ENCODE measurements around the gene SNX21. TPM values are rescaled to one million over a fixed set of nuclear protein-coding genes. Genes with fewer than 3 reads are reported as not detected.

Gene SNX21
- total and polyA plus RNA-seq, 2 experiments from 2014 or later = 50.9 to 88.4 TPM

DNA sequence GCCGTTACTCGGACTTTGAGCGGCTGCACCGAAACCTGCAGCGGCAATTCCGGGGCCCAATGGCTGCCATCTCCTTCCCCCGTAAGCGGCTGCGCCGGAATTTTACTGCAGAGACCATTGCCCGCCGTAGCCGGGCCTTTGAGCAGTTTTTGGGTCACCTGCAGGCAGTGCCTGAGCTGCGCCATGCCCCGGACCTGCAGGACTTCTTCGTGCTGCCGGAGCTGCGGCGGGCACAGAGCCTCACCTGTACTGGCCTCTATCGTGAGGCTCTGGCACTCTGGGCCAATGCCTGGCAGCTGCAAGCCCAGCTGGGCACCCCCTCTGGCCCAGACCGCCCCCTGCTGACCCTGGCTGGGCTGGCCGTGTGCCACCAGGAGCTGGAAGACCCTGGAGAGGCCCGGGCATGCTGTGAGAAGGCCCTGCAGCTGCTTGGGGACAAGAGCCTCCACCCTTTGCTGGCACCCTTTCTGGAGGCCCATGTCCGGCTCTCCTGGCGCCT lies 7.2 kb downstream of the SNX21 start:
- no peaks in the 10 kb centered on the region for H4K20me1 ChIP-seq (ENCODE audit: insufficient read depth)
- WGBS, 2 experiments (ENCODE audit: low coverage in 1 of 2, low lambda C conversion rate in 2 of 2, missing lambda C conversion rate in 2 of 2) = 85 to 87% methylated on average over 21 to 24 of the region's 25 CpGs
- H3K27me3 ChIP-seq (replicated peaks; ENCODE audit: insufficient read depth) = no peaks in the 10 kb centered on the region
- no peak overlapping the region for H3K4me2 ChIP-seq (ENCODE audit: unreplicated experiment)
- H3K79me2 ChIP-seq (ENCODE audit: insufficient read depth) = peaks cover 42% of the 10 kb centered on the region
- H2AFZ ChIP-seq = no peak overlapping the region
- H3K9ac ChIP-seq = no peak overlapping the region
- no peaks in the 10 kb centered on the region for H3K9me3 ChIP-seq (ENCODE audit: low read depth)
- no peak overlapping the region for H3K27ac ChIP-seq
- in situ Hi-C loops (cut with MboI) = no loop called here
- no peak for DNase-seq
- H3K4me3 ChIP-seq = no peak overlapping the region
- H3K9me2 ChIP-seq (ENCODE audit: insufficient read depth) = no peaks in the 10 kb centered on the region
- H3K4me1 ChIP-seq (ENCODE audit: insufficient read depth) = peaks cover 13% of the 10 kb centered on the region; the same call in 1 of the 2 replicates
- peaks cover 15% of the 10 kb centered on the region; the same call in 1 of the 2 replicates for H3K36me3 ChIP-seq (ENCODE audit: low read depth)
- no peak for TF ChIP-seq EZH2phosphoT487 (IDR thresholded peaks at IDR 0.05; ENCODE audit: insufficient read depth, low read depth)
- no peak for TF ChIP-seq EZH2 (IDR thresholded peaks at IDR 0.05; ENCODE audit: insufficient read depth, poor library complexity, severe bottlenecking)
- H3F3A ChIP-seq (ENCODE audit: insufficient read depth) = peaks cover 33% of the 10 kb centered on the region

DNA sequence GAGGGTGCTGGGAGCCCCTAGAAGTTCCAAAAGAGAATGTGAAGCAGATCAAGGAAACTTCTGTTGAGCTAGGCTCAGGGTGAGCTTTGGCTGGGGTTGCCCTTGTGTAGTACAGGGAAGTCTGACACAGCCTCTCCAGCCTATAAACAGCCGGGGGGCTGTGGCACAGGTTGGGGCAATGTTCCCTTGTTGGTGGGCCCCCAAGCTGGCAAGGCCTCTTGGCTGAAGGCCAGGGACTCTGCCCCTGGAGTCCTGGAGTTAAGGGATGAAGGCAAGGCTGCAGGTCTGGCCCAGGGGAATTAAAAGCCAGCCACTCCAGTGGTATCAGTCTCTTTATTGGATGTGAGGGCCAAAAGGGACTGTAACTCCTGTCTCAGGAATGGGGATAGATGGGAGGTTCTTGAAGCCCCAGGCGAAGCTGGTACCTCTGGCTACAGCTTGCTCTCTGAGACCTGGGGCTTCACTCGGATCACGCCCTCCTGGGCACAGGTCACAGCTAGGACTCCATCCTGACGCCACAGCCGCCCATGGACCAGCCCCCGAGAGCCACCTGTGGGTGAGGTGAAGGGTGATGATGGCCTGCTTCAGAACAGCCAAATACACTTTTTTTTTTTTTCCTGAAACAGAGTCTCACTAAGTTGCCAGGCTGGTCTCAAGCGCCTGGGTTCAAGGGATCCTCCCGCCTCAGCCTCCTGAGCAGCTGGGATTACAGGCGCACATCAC lies 8.0 kb downstream of the SNX21 start:
- peak overlapping the region; percentile 43; the same call in 1 of the 2 replicates for H3K27ac ChIP-seq

GRCh38 chr20:45842169-45842812 lies 8.7 kb downstream of the SNX21 start:
- Histone ChIP-seq H3K4me2 (ENCODE audit: unreplicated experiment) (no peak overlapping the region), H3K36me3 (ENCODE audit: low read depth) (peaks cover 21% of the 10 kb centered on the region; the same call in 1 of the 2 replicates), H3K9me3 (ENCODE audit: low read depth) (no peaks in the 10 kb centered on the region), H4K20me1 (ENCODE audit: insufficient read depth) (no peaks in the 10 kb centered on the region), H3F3A (ENCODE audit: insufficient read depth) (peaks cover 24% of the 10 kb centered on the region), H3K4me1 (ENCODE audit: insufficient read depth) (peaks cover 3% of the 10 kb centered on the region; the same call in 1 of the 2 replicates), H3K27ac (peak overlapping the region; percentile 43), H2AFZ (no peak overlapping the region), H3K9me2 (ENCODE audit: insufficient read depth) (no peaks in the 10 kb centered on the region), H3K79me2 (ENCODE audit: insufficient read depth) (peaks cover 32% of the 10 kb centered on the region), H3K4me3 (no peak overlapping the region), H3K9ac (peak overlapping the region; percentile 10; the same call in 1 of the 2 replicates), H3K27me3 (replicated peaks; ENCODE audit: insufficient read depth) (no peaks in the 10 kb centered on the region)
- in situ Hi-C loops (cut with MboI) = no loop called here
- DNase-seq = peak; percentile 71
- WGBS, 2 experiments (ENCODE audit: low coverage in 1 of 2, low lambda C conversion rate in 2 of 2, missing lambda C conversion rate in 2 of 2) = 66 to 71% methylated on average over 5 of the region's 5 CpGs
- no peak for TF ChIP-seq EZH2phosphoT487 (IDR thresholded peaks at IDR 0.05; ENCODE audit: insufficient read depth, low read depth)
- no peak for TF ChIP-seq EZH2 (IDR thresholded peaks at IDR 0.05; ENCODE audit: insufficient read depth, poor library complexity, severe bottlenecking)

More for the DNA sequence above, 8.0 kb downstream of the SNX21 start:
- H3K4me3 ChIP-seq = no peak overlapping the region
- H3K79me2 ChIP-seq (ENCODE audit: insufficient read depth) = peaks cover 39% of the 10 kb centered on the region
- H3K9me3 ChIP-seq (ENCODE audit: low read depth) = no peaks in the 10 kb centered on the region
- 88 to 90% methylated on average over 10 of the region's 10 CpGs for WGBS, 2 experiments (ENCODE audit: low coverage in 1 of 2, low lambda C conversion rate in 2 of 2, missing lambda C conversion rate in 2 of 2)
- TF ChIP-seq EZH2phosphoT487 (IDR thresholded peaks at IDR 0.05; ENCODE audit: insufficient read depth, low read depth) = no peak
- no peak for TF ChIP-seq EZH2 (IDR thresholded peaks at IDR 0.05; ENCODE audit: insufficient read depth, poor library complexity, severe bottlenecking)
- DNase-seq = no peak
- no peaks in the 10 kb centered on the region for H3K9me2 ChIP-seq (ENCODE audit: insufficient read depth)
- H3K36me3 ChIP-seq (ENCODE audit: low read depth) = peaks cover 17% of the 10 kb centered on the region; the same call in 1 of the 2 replicates
- no peak overlapping the region for H3K9ac ChIP-seq
- H3F3A ChIP-seq (ENCODE audit: insufficient read depth) = peaks cover 31% of the 10 kb centered on the region
- peaks cover 10% of the 10 kb centered on the region; the same call in 1 of the 2 replicates for H3K4me1 ChIP-seq (ENCODE audit: insufficient read depth)
- no peaks in the 10 kb centered on the region for H4K20me1 ChIP-seq (ENCODE audit: insufficient read depth)
- no peak overlapping the region for H3K4me2 ChIP-seq (ENCODE audit: unreplicated experiment)
- no peak overlapping the region for H2AFZ ChIP-seq
- no peaks in the 10 kb centered on the region for H3K27me3 ChIP-seq (replicated peaks; ENCODE audit: insufficient read depth)
- in situ Hi-C loops (cut with MboI) = no loop called here

DNA sequence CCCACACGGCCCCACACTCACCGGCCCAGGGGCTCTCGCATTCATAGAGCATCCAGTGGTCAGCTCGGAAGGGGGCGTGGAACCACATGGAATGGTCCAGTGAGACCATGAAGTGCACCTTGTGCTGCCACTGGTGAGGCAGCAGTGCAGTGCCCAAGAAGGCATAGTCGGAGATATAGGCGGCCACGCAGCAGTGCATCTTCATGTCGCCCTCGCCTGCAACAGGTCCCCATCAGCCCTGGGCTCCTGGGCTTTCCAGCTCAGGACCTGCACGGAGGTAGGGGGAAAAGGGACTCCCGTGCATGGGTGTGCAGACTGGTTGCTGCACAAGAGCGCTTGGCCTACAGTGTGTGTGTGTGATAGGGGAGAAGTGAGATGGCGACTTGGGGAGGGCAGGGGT lies 9.9 kb downstream of the SNX21 start:
- H3K4me1 ChIP-seq (ENCODE audit: insufficient read depth) = no peaks in the 10 kb centered on the region
- peaks cover 20% of the 10 kb centered on the region for H3K79me2 ChIP-seq (ENCODE audit: insufficient read depth)
- 87 to 90% methylated on average over 14 of the region's 14 CpGs for WGBS, 2 experiments (ENCODE audit: low coverage in 1 of 2, low lambda C conversion rate in 2 of 2, missing lambda C conversion rate in 2 of 2)
- no peak overlapping the region for H3K27ac ChIP-seq
- H2AFZ ChIP-seq = no peak overlapping the region
- no peak for DNase-seq
- H3K36me3 ChIP-seq (ENCODE audit: low read depth) = peaks cover 18% of the 10 kb centered on the region; the same call in 1 of the 2 replicates
- TF ChIP-seq EZH2phosphoT487 (IDR thresholded peaks at IDR 0.05; ENCODE audit: insufficient read depth, low read depth) = no peak
- TF ChIP-seq EZH2 (IDR thresholded peaks at IDR 0.05; ENCODE audit: insufficient read depth, poor library complexity, severe bottlenecking) = no peak
- in situ Hi-C loops (cut with MboI) = no loop called here
- no peaks in the 10 kb centered on the region for H4K20me1 ChIP-seq (ENCODE audit: insufficient read depth)
- H3K27me3 ChIP-seq (replicated peaks; ENCODE audit: insufficient read depth) = no peaks in the 10 kb centered on the region
- H3K9me3 ChIP-seq (ENCODE audit: low read depth) = no peaks in the 10 kb centered on the region
- H3K4me3 ChIP-seq = no peak overlapping the region
- peaks cover 22% of the 10 kb centered on the region for H3F3A ChIP-seq (ENCODE audit: insufficient read depth)
- H3K9ac ChIP-seq = no peak overlapping the region
- no peak overlapping the region for H3K4me2 ChIP-seq (ENCODE audit: unreplicated experiment)
- H3K9me2 ChIP-seq (ENCODE audit: insufficient read depth) = no peaks in the 10 kb centered on the region

Measured in GM23248 (cell line).